Stimulated activated CD4-positive, alpha-beta T cell treated with anti-CD3 and anti-CD28 coated beads, Interleukin-4, amount 100 ng/mL, for 24 hours (primary cell): ENCODE results near the gene LAMTOR3.

Experiments used
- DNase-seq: peaks from one replicate; pipeline ENCODE4 v3.0.0-alpha.2; 2020

The LAMTOR3 gene

GRCh38 chr4:99861120-99861905, 32.9 kb downstream of the LAMTOR3 start:
- DNase-seq = no peak

- DNase-seq = no peak
These were observed 33.7 kb downstream of the LAMTOR3 start for GRCh38 chr4:99860521-99860920.

GRCh38 chr4:99859618-99860017, 34.6 kb downstream of the LAMTOR3 start:
- DNase-seq = no peak

GRCh38 chr4:99857307-99857706, 36.9 kb downstream of the LAMTOR3 start:
- DNase-seq = no peak

- peak; percentile 29 for DNase-seq
These were observed 38.1 kb downstream of the LAMTOR3 start for GRCh38 chr4:99856166-99856565.

- no peak for DNase-seq
These were observed 38.5 kb downstream of the LAMTOR3 start for GRCh38 chr4:99855678-99856077.

GRCh38 chr4:99853999-99854398, 40.2 kb downstream of the LAMTOR3 start:
- DNase-seq = no peak

- DNase-seq = no peak
These were observed 41.0 kb downstream of the LAMTOR3 start for GRCh38 chr4:99853190-99853589.

- no peak for DNase-seq
These were observed 42.0 kb downstream of the LAMTOR3 start for GRCh38 chr4:99852199-99852749.

GRCh38 chr4:99848591-99849001, 45.6 kb downstream of the LAMTOR3 start:
- peak; percentile 55 for DNase-seq

- DNase-seq = peak; percentile 46
These were observed 46.8 kb downstream of the LAMTOR3 start for GRCh38 chr4:99847362-99847976.

- DNase-seq = no peak
These were observed 47.3 kb downstream of the LAMTOR3 start for GRCh38 chr4:99846891-99847290.

- DNase-seq = no peak
These were observed 48.3 kb downstream of the LAMTOR3 start for GRCh38 chr4:99845708-99846469.

- DNase-seq = no peak
These were observed 49.0 kb downstream of the LAMTOR3 start for GRCh38 chr4:99845179-99845578.

- no peak for DNase-seq
These were observed 50.2 kb downstream of the LAMTOR3 start for GRCh38 chr4:99844048-99844447.

GRCh38 chr4:99843413-99843812, 50.8 kb downstream of the LAMTOR3 start:
- no peak for DNase-seq

- no peak for DNase-seq
These were observed 53.1 kb downstream of the LAMTOR3 start for GRCh38 chr4:99841129-99841528.

GRCh38 chr4:99838927-99839326, 55.3 kb downstream of the LAMTOR3 start:
- no peak for DNase-seq

- DNase-seq = no peak
These were observed 58.3 kb downstream of the LAMTOR3 start for GRCh38 chr4:99835942-99836341.

GRCh38 chr4:99834569-99834968, 59.7 kb downstream of the LAMTOR3 start:
- DNase-seq = no peak

- no peak for DNase-seq
These were observed 60.5 kb downstream of the LAMTOR3 start for GRCh38 chr4:99833756-99834155.

- DNase-seq = no peak
These were observed 61.5 kb downstream of the LAMTOR3 start for GRCh38 chr4:99832758-99833157.

GRCh38 chr4:99832321-99832720, 61.9 kb downstream of the LAMTOR3 start:
- no peak for DNase-seq
